NB4 (cell line): ENCODE data around the gene C8B.

Experiments
- MYC ChIP-seq: IDR thresholded peaks from 2 replicates; pipeline ENCODE4 v1.6.1; 2011; ENCODE audit warnings: low read depth, low read length
- POLR2A ChIP-seq: IDR thresholded peaks from 2 replicates; pipeline ENCODE4 v1.6.1; 2011; ENCODE audit warnings: mild to moderate bottlenecking; ENCODE audit not compliant: insufficient read length; ENCODE audit errors: extremely low read depth
- TF ChIP-seq, protein P1 (sequence below): IDR thresholded peaks from one replicate; pipeline ENCODE4 v1.5.1; 2012; ENCODE audit warnings: low read depth, low read length
- TF ChIP-seq, protein P2 (sequence below): IDR thresholded peaks from 2 replicates; pipeline ENCODE4 v1.6.1; 2011; ENCODE audit warnings: low read depth, low read length

DNA sequence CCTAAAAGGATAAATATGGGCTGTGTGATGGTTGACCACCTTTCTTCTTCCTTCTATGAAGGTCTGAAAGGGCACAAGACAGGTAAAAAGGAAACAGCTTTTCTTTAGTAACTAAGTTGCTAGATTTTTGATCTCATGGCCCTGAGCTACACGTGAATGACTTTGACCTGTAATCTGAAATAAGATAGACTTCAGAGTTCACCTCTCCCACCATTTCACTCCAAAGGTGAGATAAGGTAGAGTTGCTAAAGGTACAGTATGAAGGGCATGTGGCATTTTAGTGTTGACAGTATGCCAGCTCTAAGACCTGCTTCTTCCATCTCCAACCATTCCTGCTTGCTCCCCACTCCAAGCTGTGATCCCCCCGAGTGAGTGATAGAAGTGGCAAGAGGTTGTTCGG is 25.8 kb upstream of the C8B start:
- TF ChIP-seq, protein P1, sequence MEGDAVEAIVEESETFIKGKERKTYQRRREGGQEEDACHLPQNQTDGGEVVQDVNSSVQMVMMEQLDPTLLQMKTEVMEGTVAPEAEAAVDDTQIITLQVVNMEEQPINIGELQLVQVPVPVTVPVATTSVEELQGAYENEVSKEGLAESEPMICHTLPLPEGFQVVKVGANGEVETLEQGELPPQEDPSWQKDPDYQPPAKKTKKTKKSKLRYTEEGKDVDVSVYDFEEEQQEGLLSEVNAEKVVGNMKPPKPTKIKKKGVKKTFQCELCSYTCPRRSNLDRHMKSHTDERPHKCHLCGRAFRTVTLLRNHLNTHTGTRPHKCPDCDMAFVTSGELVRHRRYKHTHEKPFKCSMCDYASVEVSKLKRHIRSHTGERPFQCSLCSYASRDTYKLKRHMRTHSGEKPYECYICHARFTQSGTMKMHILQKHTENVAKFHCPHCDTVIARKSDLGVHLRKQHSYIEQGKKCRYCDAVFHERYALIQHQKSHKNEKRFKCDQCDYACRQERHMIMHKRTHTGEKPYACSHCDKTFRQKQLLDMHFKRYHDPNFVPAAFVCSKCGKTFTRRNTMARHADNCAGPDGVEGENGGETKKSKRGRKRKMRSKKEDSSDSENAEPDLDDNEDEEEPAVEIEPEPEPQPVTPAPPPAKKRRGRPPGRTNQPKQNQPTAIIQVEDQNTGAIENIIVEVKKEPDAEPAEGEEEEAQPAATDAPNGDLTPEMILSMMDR, result no peak
- TF ChIP-seq POLR2A (no peak), MYC (no peak)
- TF ChIP-seq, protein P2, sequence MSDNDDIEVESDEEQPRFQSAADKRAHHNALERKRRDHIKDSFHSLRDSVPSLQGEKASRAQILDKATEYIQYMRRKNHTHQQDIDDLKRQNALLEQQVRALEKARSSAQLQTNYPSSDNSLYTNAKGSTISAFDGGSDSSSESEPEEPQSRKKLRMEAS, result no peak
